Nephron (organoid): ENCODE results near the gene GFPT2.

Source experiments
- H3K27ac Mint-ChIP-seq, 3 experiments: 2 replicates each; pipeline ENCODE4 v1.8.0; 2020; ENCODE audit warnings: mixed read lengths in 3 of 3, mild to moderate bottlenecking in 2 of 3, moderate library complexity in 1 of 3
- H3K27me3 Mint-ChIP-seq: 2 replicates; pipeline ENCODE4 v1.8.0; 2021; ENCODE audit warnings: low read depth, mild to moderate bottlenecking, moderate library complexity, mixed read lengths
- H3K36me3 Mint-ChIP-seq: 2 replicates; pipeline ENCODE4 v1.8.0; 2020; ENCODE audit warnings: low read depth, mixed read lengths
- H3K4me1 Mint-ChIP-seq: 2 replicates; pipeline ENCODE4 v1.8.0; 2020; ENCODE audit warnings: mixed read lengths
- H3K4me3 Mint-ChIP-seq, 3 experiments: 2 replicates each; pipeline ENCODE4 v1.8.0; 2020; ENCODE audit warnings: mild to moderate bottlenecking in 3 of 3, mixed read lengths in 3 of 3, moderate library complexity in 2 of 3
- H3K9me3 Mint-ChIP-seq: 2 replicates; pipeline ENCODE4 v1.8.0; 2020; ENCODE audit warnings: mixed read lengths
- CTCF ChIP-seq, 3 experiments: fragments of 200-600 bp; sonication (generic); IDR thresholded peaks; one replicate each; pipeline ENCODE4 v1.5.0; 2021; ENCODE audit warnings: antibody characterized with exemption in 3 of 3; ENCODE audit not compliant: unreplicated experiment in 3 of 3

The GFPT2 gene

GRCh38 chr5:180376511-180376910, 23.4 kb upstream of the GFPT2 start:
- H3K4me1 Mint-ChIP-seq = peaks cover 9% of the 10 kb centered on the region
- no peaks in the 10 kb centered on the region for H3K36me3 Mint-ChIP-seq
- peaks cover 15% of the 10 kb centered on the region for H3K27me3 Mint-ChIP-seq
- TF ChIP-seq CTCF (IDR thresholded peaks at IDR 0.05; ENCODE audit: unreplicated experiment in 3 of 3) = no peak
- H3K27ac Mint-ChIP-seq = no peak overlapping the region
- no peaks in the 10 kb centered on the region for H3K9me3 Mint-ChIP-seq
- H3K4me3 Mint-ChIP-seq = no peak overlapping the region

- H3K4me3 Mint-ChIP-seq = no peak overlapping the region
- no peaks in the 10 kb centered on the region for H3K36me3 Mint-ChIP-seq
- H3K9me3 Mint-ChIP-seq = no peaks in the 10 kb centered on the region
- H3K27me3 Mint-ChIP-seq = peaks cover 15% of the 10 kb centered on the region
- H3K4me1 Mint-ChIP-seq = peaks cover 6% of the 10 kb centered on the region
- TF ChIP-seq CTCF (IDR thresholded peaks at IDR 0.05; ENCODE audit: unreplicated experiment in 3 of 3) = no peak
- H3K27ac Mint-ChIP-seq = no peak overlapping the region
Measured at GRCh38 chr5:180375955-180376354, 22.8 kb upstream of the GFPT2 start.

- TF ChIP-seq CTCF (IDR thresholded peaks at IDR 0.05; ENCODE audit: unreplicated experiment in 3 of 3) = no peak
Measured at GRCh38 chr5:180375291-180375690, 22.2 kb upstream of the GFPT2 start.

GRCh38 chr5:180373870-180374269, 20.7 kb upstream of the GFPT2 start:
- H3K36me3 Mint-ChIP-seq = no peaks in the 10 kb centered on the region
- H3K4me1 Mint-ChIP-seq = peaks cover 4% of the 10 kb centered on the region
- no peak overlapping the region for H3K27ac Mint-ChIP-seq
- peaks cover 15% of the 10 kb centered on the region for H3K27me3 Mint-ChIP-seq
- TF ChIP-seq CTCF (IDR thresholded peaks at IDR 0.05; ENCODE audit: unreplicated experiment in 3 of 3) = no peak
- H3K9me3 Mint-ChIP-seq = no peaks in the 10 kb centered on the region
- no peak overlapping the region for H3K4me3 Mint-ChIP-seq

More at GRCh38 chr5:180375291-180375690, 22.2 kb upstream of the GFPT2 start:
- peaks cover 15% of the 10 kb centered on the region for H3K27me3 Mint-ChIP-seq
- H3K4me1 Mint-ChIP-seq = peaks cover 4% of the 10 kb centered on the region
- no peaks in the 10 kb centered on the region for H3K9me3 Mint-ChIP-seq
- H3K27ac Mint-ChIP-seq = no peak overlapping the region
- no peak overlapping the region for H3K4me3 Mint-ChIP-seq
- no peaks in the 10 kb centered on the region for H3K36me3 Mint-ChIP-seq

- H3K27ac Mint-ChIP-seq = no peak overlapping the region
- TF ChIP-seq CTCF (IDR thresholded peaks at IDR 0.05; ENCODE audit: unreplicated experiment in 3 of 3) = no peak
- H3K9me3 Mint-ChIP-seq = no peaks in the 10 kb centered on the region
- peaks cover 4% of the 10 kb centered on the region for H3K4me1 Mint-ChIP-seq
- no peak overlapping the region for H3K4me3 Mint-ChIP-seq
- no peaks in the 10 kb centered on the region for H3K36me3 Mint-ChIP-seq
- peaks cover 15% of the 10 kb centered on the region for H3K27me3 Mint-ChIP-seq
Measured at GRCh38 chr5:180373454-180373853, 20.3 kb upstream of the GFPT2 start.

- H3K4me3 Mint-ChIP-seq = no peak overlapping the region
- no peaks in the 10 kb centered on the region for H3K36me3 Mint-ChIP-seq
- no peak overlapping the region for H3K27ac Mint-ChIP-seq
- peaks cover 11% of the 10 kb centered on the region for H3K27me3 Mint-ChIP-seq
- TF ChIP-seq CTCF (IDR thresholded peaks at IDR 0.05; ENCODE audit: unreplicated experiment in 3 of 3) = no peak
- H3K9me3 Mint-ChIP-seq = no peaks in the 10 kb centered on the region
- peaks cover 4% of the 10 kb centered on the region for H3K4me1 Mint-ChIP-seq
Measured at GRCh38 chr5:180371949-180372348, 18.8 kb upstream of the GFPT2 start.
